Endothelial cell of umbilical vein (primary cell): ENCODE measurements around the gene NPAT.

Experiments
- CTCF ChIP-seq, 2 donors: IDR thresholded peaks; 1 replicate in 1 of 2; 2 replicates in 1 of 2; pipeline ENCODE4 v1.5.1; 2011; ENCODE audit warnings: low read length in 2 of 2, mild to moderate bottlenecking in 2 of 2, moderate library complexity in 2 of 2, control low read depth in 1 of 2, inconsistent platforms in 1 of 2, low read depth in 1 of 2; ENCODE audit not compliant: insufficient read depth in 1 of 2; ENCODE audit errors: extremely low read depth in 1 of 2
- EZH2 ChIP-seq: IDR thresholded peaks from 2 replicates; pipeline ENCODE4 v1.6.1; 2012; ENCODE audit warnings: borderline replicate concordance, low read depth, mild to moderate bottlenecking, moderate library complexity, low read length, inconsistent platforms; ENCODE audit not compliant: severe bottlenecking
- JUN ChIP-seq: IDR thresholded peaks from 2 replicates; pipeline ENCODE4 v1.6.1; 2011; ENCODE audit warnings: borderline replicate concordance, low read depth; ENCODE audit not compliant: insufficient read length, insufficient read depth
- MAX ChIP-seq: IDR thresholded peaks from 2 replicates; pipeline ENCODE4 v1.6.1; 2011; ENCODE audit not compliant: insufficient read depth, insufficient read length
- MYC ChIP-seq: IDR thresholded peaks from one replicate; pipeline ENCODE4 v1.6.1; 2011; ENCODE audit warnings: mild to moderate bottlenecking, low read depth, low read length
- POLR2A ChIP-seq: IDR thresholded peaks from 2 replicates; pipeline ENCODE4 v1.6.1; 2012; ENCODE audit warnings: low read depth, mild to moderate bottlenecking, control low read depth, low read length

DNA sequence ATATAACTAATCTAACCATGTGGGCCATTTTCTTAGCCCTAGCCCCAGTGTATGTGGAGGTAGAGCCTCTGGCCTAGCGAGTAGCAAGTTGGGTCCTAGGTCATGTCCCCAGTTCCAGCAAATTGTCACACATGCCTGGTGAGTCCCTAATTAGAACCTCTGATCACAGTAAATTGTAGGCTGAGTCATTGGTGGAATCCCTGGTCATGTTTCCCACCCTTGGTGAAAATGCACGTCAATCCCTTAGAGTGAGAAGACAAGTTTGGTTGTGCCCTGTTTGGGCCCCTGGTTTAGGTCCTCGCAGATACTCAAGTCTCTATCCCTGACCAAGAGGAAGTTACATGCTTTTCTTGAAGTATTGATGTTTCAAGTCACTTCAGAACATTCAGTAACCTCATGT is 47.1 kb upstream of the NPAT start:
- TF ChIP-seq JUN (no peak), CTCF (IDR thresholded peaks at IDR 0.05; ENCODE audit: extremely low read depth in 1 of 2, insufficient read depth in 1 of 2, low read depth in 1 of 2, low read length in 2 of 2) (no peak), MAX (no peak), POLR2A (no peak), MYC (no peak), EZH2 (no peak)
